Measurements from ENCODE around the gene APOH.

Gene APOH

DNA sequence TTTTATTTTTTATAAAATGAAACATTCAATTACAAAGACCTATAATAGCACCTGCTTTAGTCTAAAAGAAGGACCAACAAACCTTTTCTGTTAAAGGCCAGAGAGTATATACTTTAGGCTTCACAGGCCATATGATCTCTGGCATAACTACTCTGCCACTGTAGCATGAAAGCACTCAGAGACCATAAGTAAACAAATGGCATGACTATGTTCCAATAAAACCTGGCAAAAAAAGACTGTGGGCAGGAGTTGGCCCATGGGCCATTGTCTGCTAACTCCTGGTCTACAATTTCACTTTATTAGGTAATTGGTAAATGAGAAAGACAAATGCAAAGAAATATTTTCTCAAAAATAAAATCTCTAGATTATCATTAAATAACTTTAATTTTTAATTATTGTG lies 52.2 kb downstream of the APOH start:
- in situ Hi-C loops (cut with MboI; ENCODE audit: low pct_unique_long_range_greater_than_20kb, low sequenced_read_pairs, unreplicated experiment) = no loop called here
- TF ChIP-seq CTCF (IDR thresholded peaks at IDR 0.05; ENCODE audit: extremely low read depth, insufficient read depth, missing control alignments) = no peak
- no peak for DNase-seq (ENCODE audit: low spot score)

DNA sequence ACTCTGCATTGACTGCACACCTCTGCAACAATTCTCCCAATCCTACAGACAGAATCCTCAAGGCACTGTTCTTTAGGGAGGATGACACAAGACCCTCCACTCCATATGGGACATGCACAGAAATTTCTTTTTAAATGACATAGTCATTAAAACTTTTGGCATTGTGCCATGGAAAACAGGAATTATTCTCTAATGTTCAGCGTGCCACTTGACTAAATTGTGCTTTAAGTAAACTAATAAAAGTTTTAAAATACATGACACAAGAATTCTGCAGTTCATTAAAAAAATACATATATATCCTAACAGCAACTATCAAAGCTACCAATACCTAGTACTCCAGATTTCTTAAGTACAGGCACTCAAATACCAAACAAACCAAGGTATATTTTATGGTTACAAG lies 53.3 kb downstream of the APOH start:
- no peak for DNase-seq (ENCODE audit: low spot score)
- no peak for TF ChIP-seq CTCF (IDR thresholded peaks at IDR 0.05; ENCODE audit: extremely low read depth, insufficient read depth, missing control alignments)
- in situ Hi-C loops (cut with MboI; ENCODE audit: low pct_unique_long_range_greater_than_20kb, low sequenced_read_pairs, unreplicated experiment) = no loop called here

- in situ Hi-C loops (cut with MboI; ENCODE audit: low pct_unique_long_range_greater_than_20kb, low sequenced_read_pairs, unreplicated experiment) = loop anchor here (25.0 kb wide), 1 partner anchor 885 kb away; no protein-coding TSS in a partner anchor
- TF ChIP-seq CTCF (IDR thresholded peaks at IDR 0.05; ENCODE audit: extremely low read depth, insufficient read depth, missing control alignments) = no peak
- DNase-seq (ENCODE audit: low spot score) = no peak
These were observed 56.5 kb downstream of the APOH start for GRCh38 chr17:66172691-66173223.

DNA sequence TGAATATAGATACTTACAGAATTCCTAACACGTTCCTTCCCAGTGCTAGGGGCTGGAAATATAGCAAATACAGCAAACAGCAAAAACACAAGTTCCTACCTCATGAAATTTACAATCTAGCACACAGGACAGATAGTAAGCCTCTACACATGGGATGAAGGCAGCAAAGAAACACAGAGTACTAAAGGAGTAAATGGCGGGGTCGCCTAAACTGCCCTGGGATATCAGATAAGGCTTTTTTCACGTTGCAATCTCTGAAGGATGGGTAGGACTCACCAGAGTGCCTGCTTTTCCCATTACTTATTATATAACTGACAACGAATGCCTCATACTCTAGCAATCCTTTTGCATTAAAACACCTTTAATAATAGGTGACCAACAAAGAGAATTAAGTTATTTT lies 57.1 kb downstream of the APOH start:
- in situ Hi-C loops (cut with MboI; ENCODE audit: low pct_unique_long_range_greater_than_20kb, low sequenced_read_pairs, unreplicated experiment) = loop anchor here (25.0 kb wide), 1 partner anchor 885 kb away; no protein-coding TSS in a partner anchor
- no peak for DNase-seq (ENCODE audit: low spot score)
- no peak for TF ChIP-seq CTCF (IDR thresholded peaks at IDR 0.05; ENCODE audit: extremely low read depth, insufficient read depth, missing control alignments)

GRCh38 chr17:66171692-66172091 lies 57.5 kb downstream of the APOH start:
- in situ Hi-C loops (cut with MboI; ENCODE audit: low pct_unique_long_range_greater_than_20kb, low sequenced_read_pairs, unreplicated experiment) = loop anchor here (25.0 kb wide), 1 partner anchor 884 kb away; no protein-coding TSS in a partner anchor
- TF ChIP-seq CTCF (IDR thresholded peaks at IDR 0.05; ENCODE audit: extremely low read depth, insufficient read depth, missing control alignments) = no peak
- no peak for DNase-seq (ENCODE audit: low spot score)

DNA sequence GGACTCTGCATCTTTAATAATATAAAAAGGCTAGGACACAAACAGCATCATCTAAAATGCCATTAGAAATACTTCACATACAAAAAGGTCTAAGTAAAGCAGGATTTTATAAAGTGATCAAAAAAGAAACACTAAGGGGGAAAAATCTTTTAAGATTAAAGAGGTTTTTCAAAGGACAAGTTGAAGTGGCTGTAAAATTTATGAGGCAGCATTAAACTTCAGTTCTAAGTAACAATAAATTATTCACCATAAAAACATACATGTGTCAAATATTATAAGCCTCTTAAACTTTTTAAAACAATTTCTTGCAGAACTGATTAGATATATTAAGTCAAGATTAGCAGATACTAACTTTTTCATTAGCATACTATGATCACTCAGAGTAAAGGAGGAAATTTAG lies 58.0 kb downstream of the APOH start:
- DNase-seq (ENCODE audit: low spot score) = no peak
- in situ Hi-C loops (cut with MboI; ENCODE audit: low pct_unique_long_range_greater_than_20kb, low sequenced_read_pairs, unreplicated experiment) = loop anchor here (25.0 kb wide), 1 partner anchor 884 kb away; no protein-coding TSS in a partner anchor
- no peak for TF ChIP-seq CTCF (IDR thresholded peaks at IDR 0.05; ENCODE audit: extremely low read depth, insufficient read depth, missing control alignments)

Measured in GM13977 (cell line).